ENCODE measurements around the gene TMEM39A. TPM values are rescaled to one million over a fixed set of nuclear protein-coding genes. Genes with fewer than 3 reads are reported as not detected.

The TMEM39A gene, protein sequence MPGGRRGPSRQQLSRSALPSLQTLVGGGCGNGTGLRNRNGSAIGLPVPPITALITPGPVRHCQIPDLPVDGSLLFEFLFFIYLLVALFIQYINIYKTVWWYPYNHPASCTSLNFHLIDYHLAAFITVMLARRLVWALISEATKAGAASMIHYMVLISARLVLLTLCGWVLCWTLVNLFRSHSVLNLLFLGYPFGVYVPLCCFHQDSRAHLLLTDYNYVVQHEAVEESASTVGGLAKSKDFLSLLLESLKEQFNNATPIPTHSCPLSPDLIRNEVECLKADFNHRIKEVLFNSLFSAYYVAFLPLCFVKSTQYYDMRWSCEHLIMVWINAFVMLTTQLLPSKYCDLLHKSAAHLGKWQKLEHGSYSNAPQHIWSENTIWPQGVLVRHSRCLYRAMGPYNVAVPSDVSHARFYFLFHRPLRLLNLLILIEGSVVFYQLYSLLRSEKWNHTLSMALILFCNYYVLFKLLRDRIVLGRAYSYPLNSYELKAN
- 37.2 and 38.6 TPM in 2 replicates for total RNA-seq (2014; rRNA removed; shearing (Covaris generic))

GRCh38 chr3:119463171-119464169 is at the start of gene TMEM39A:
Gene TMEM39A (minus strand): TSS chr3:119463615. CDS start chr3:119462074, 1,541 bp downstream.
- peak within 1 kb of the TSS; percentile 96 for H3K4me3 ChIP-seq (ENCODE audit: insufficient read depth, low read depth, low read length)
- peaks cover 17% of the 10 kb centered on the region for H3K36me3 ChIP-seq (replicated peaks; ENCODE audit: control insufficient read depth, insufficient read depth, low read length)
- H3K27me3 ChIP-seq (ENCODE audit: control insufficient read depth, insufficient read depth, low read length), result no peaks in the 10 kb centered on the region
- peak; percentile 98 for DNase-seq

- Histone ChIP-seq H3K4me3 (ENCODE audit: insufficient read depth, low read depth, low read length) (no peak overlapping the region), H3K27me3 (ENCODE audit: control insufficient read depth, insufficient read depth, low read length) (no peaks in the 10 kb centered on the region), H3K36me3 (replicated peaks; ENCODE audit: control insufficient read depth, insufficient read depth, low read length) (peaks cover 15% of the 10 kb centered on the region)
- no peak for DNase-seq
Measured at GRCh38 chr3:119510690-119511089, 47.3 kb upstream of the TMEM39A start.

DNA sequence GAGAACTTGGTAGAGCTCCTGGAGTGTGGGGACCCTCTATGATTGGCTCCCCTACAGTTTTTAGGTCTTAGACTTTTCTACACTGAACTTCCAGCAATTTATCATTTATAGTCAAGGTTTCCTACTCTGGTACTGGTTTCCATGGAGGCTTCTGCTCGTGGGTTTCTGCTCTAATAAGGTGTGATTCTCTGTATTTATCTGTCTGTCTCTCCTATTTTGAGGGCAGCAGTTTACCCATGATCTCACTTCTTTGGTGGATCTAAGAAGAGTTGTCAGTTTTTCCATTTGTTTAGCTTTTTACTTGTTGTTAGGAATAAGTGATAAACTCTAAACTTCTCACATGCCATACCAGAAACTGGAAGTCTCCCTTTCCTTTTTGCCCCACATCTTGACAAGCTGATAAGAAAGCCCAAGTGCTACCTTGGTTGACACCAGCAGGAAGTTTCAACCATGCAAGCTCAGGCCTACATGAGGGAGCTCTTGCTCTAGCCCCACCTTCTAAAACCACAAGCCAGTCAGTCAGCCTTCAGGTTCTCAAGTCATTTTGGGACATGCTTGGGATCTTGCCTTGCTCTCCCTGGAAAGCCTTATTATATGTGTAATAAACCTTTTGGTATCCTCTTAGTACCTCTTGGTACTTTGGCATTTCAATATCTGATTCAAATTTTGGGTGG is 44.9 kb upstream of the TMEM39A start:
- DNase-seq, result no peak
- no peak overlapping the region for H3K4me3 ChIP-seq (ENCODE audit: insufficient read depth, low read depth, low read length)
- H3K36me3 ChIP-seq (replicated peaks; ENCODE audit: control insufficient read depth, insufficient read depth, low read length), result peaks cover 15% of the 10 kb centered on the region
- no peaks in the 10 kb centered on the region for H3K27me3 ChIP-seq (ENCODE audit: control insufficient read depth, insufficient read depth, low read length)

DNA sequence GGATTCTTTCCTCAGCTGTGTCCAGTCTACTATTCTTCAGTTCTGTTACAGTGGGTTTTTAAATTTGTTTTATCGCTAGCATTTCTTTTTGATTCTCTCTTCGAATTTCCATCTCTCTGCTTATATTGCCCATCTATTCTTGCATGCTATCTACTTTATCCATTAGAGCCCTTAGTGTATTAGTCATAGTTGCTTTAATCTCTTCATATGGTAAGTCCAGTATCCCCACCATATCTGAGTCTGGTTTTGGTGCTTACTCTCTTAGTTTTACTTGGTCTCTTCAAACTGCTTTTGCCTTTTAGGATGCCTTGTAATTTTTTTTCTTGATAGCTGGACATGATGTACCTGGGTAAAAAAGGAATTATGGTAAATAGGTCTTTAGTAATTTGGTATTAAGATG is 44.0 kb upstream of the TMEM39A start:
- Histone ChIP-seq H3K36me3 (replicated peaks; ENCODE audit: control insufficient read depth, insufficient read depth, low read length) (peaks cover 18% of the 10 kb centered on the region), H3K27me3 (ENCODE audit: control insufficient read depth, insufficient read depth, low read length) (no peaks in the 10 kb centered on the region), H3K4me3 (ENCODE audit: insufficient read depth, low read depth, low read length) (no peak overlapping the region)
- no peak for DNase-seq

GRCh38 chr3:119506631-119507030 is 43.2 kb upstream of the TMEM39A start:
- no peaks in the 10 kb centered on the region for H3K27me3 ChIP-seq (ENCODE audit: control insufficient read depth, insufficient read depth, low read length)
- no peak for DNase-seq
- H3K36me3 ChIP-seq (replicated peaks; ENCODE audit: control insufficient read depth, insufficient read depth, low read length), result peaks cover 18% of the 10 kb centered on the region
- no peak overlapping the region for H3K4me3 ChIP-seq (ENCODE audit: insufficient read depth, low read depth, low read length)

DNA sequence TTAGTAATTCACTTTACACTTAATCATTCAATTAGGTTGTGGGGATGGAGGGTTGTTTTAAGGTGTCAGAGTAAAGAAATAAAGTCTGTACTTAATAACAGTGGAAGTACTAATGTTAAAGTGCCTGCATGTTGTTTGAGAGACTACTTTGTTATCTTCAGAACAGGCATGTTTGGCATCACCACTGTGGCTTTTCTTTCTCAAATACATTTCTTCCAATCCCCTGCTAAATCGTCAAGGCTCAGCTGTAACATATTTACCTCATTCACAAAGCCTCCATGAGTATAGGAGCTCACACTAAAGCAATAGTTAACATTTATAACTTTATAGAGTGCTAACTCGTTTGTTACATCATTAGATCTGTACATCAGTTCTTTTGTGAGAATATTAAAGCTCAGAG is 37.5 kb upstream of the TMEM39A start:
- Histone ChIP-seq H3K36me3 (replicated peaks; ENCODE audit: control insufficient read depth, insufficient read depth, low read length) (peaks cover 6% of the 10 kb centered on the region), H3K4me3 (ENCODE audit: insufficient read depth, low read depth, low read length) (no peak overlapping the region), H3K27me3 (ENCODE audit: control insufficient read depth, insufficient read depth, low read length) (no peaks in the 10 kb centered on the region)
- DNase-seq, result no peak

GRCh38 chr3:119500265-119500664 is 36.9 kb upstream of the TMEM39A start:
- Histone ChIP-seq H3K36me3 (replicated peaks; ENCODE audit: control insufficient read depth, insufficient read depth, low read length) (peaks cover 6% of the 10 kb centered on the region), H3K27me3 (ENCODE audit: control insufficient read depth, insufficient read depth, low read length) (no peaks in the 10 kb centered on the region), H3K4me3 (ENCODE audit: insufficient read depth, low read depth, low read length) (no peak overlapping the region)
- no peak for DNase-seq

GRCh38 chr3:119498186-119499011 is 35.0 kb upstream of the TMEM39A start, which contains the start of gene TIMMDC1:
Gene TIMMDC1 (plus strand): TSS chr3:119498547. CDS start chr3:119498734, 187 bp downstream.
- Histone ChIP-seq H3K36me3 (replicated peaks; ENCODE audit: control insufficient read depth, insufficient read depth, low read length) (peaks cover 5% of the 10 kb centered on the region), H3K4me3 (ENCODE audit: insufficient read depth, low read depth, low read length) (peak within 1 kb of the TSS; percentile 93), H3K27me3 (ENCODE audit: control insufficient read depth, insufficient read depth, low read length) (no peaks in the 10 kb centered on the region)
- peak; percentile 94 for DNase-seq

DNA sequence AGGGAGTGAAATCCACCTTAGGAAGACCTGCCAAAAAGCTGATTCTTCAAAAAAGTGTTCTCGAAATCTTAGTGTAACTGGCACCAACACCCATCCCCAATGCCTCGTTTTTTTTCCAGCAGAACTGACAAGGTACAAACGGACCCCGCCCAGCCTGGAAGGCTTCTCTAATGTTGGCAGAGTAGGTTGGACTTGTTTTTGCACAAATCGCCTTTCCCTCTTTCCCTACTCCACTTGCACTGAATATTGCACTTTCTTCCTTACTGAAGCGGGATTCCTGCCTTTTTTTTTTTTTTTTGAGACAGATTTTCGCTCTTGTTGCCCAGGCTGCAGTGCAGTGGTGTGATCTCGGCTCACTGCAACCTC is 34.4 kb upstream of the TMEM39A start:
- no peaks in the 10 kb centered on the region for H3K27me3 ChIP-seq (ENCODE audit: control insufficient read depth, insufficient read depth, low read length)
- DNase-seq, result peak; percentile 16
- H3K4me3 ChIP-seq (ENCODE audit: insufficient read depth, low read depth, low read length), result peak overlapping the region; percentile 93
- peaks cover 5% of the 10 kb centered on the region for H3K36me3 ChIP-seq (replicated peaks; ENCODE audit: control insufficient read depth, insufficient read depth, low read length)

GRCh38 chr3:119494597-119494996 is 31.2 kb upstream of the TMEM39A start:
- H3K36me3 ChIP-seq (replicated peaks; ENCODE audit: control insufficient read depth, insufficient read depth, low read length), result no peaks in the 10 kb centered on the region; the same call in 1 of the 2 replicates
- H3K27me3 ChIP-seq (ENCODE audit: control insufficient read depth, insufficient read depth, low read length), result no peaks in the 10 kb centered on the region
- DNase-seq, result peak; percentile 20
- H3K4me3 ChIP-seq (ENCODE audit: insufficient read depth, low read depth, low read length), result no peak overlapping the region

DNA sequence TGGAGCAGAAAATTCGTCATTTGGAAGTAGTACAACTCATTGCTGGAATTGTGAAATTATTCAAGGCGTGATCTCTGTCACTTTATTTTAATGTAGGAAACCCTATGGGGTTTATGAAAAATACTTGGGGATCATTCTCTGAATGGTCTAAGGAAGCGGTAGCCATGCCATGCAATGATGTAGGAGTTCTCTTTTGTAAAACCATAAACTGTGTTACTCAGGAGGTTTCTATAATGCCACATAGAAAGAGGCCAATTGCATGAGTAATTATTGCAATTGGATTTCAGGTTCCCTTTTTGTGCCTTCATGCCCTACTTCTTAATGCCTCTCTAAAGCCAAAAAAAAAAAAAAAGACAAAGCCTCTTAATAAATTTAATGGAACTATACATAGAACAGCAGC is 29.4 kb upstream of the TMEM39A start:
- no peak overlapping the region for H3K4me3 ChIP-seq (ENCODE audit: insufficient read depth, low read depth, low read length)
- no peaks in the 10 kb centered on the region for H3K27me3 ChIP-seq (ENCODE audit: control insufficient read depth, insufficient read depth, low read length)
- H3K36me3 ChIP-seq (replicated peaks; ENCODE audit: control insufficient read depth, insufficient read depth, low read length), result no peaks in the 10 kb centered on the region; the same call in 1 of the 2 replicates
- no peak for DNase-seq

DNA sequence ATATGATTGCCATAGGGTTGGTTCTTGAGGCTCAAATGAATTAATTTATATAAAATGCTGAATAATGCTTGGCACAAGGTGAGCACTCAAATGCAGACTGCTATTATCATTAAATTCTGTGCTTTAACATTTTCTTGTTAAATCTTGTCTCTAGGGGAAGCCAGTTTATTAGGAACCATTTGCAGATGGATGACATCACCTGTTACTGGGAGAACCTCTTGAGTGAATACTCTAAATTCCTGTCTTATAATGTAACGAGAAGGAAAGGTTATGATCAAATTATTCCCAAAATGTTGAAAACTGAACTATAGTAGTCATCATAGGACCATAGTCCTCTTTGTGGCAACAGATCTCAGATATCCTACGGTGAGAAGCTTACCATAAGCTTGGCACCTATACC is 28.7 kb upstream of the TMEM39A start:
- Histone ChIP-seq H3K27me3 (ENCODE audit: control insufficient read depth, insufficient read depth, low read length) (no peaks in the 10 kb centered on the region), H3K36me3 (replicated peaks; ENCODE audit: control insufficient read depth, insufficient read depth, low read length) (no peaks in the 10 kb centered on the region; the same call in 1 of the 2 replicates), H3K4me3 (ENCODE audit: insufficient read depth, low read depth, low read length) (no peak overlapping the region)
- no peak for DNase-seq

DNA sequence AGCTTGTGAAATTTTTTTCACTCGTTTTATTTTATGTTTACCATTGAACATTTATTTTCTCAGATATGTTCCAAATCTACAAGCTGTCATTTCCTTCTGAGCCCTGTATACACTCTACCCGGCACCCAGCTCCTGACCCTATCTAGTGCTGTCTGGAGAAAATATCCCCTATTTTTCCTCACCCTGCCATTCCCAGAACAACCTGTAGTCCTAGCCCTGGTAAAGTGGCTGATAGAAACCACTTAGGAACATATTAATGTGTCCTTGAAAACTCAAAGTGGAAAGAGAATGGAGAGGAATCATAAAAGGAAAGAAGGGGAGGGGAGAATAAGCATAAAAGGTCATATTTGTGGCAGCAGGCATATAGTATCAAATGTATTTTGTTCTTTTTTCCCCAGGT is 26.7 kb upstream of the TMEM39A start:
- H3K36me3 ChIP-seq (replicated peaks; ENCODE audit: control insufficient read depth, insufficient read depth, low read length), result peaks cover 2% of the 10 kb centered on the region
- no peak for DNase-seq
- H3K4me3 ChIP-seq (ENCODE audit: insufficient read depth, low read depth, low read length), result no peak overlapping the region
- H3K27me3 ChIP-seq (ENCODE audit: control insufficient read depth, insufficient read depth, low read length), result no peaks in the 10 kb centered on the region
